ENCODE data around the gene OR10G3. TPM values are rescaled to one million over a fixed set of nuclear protein-coding genes. Genes with fewer than 3 reads are reported as not detected.

Gene OR10G3
- total and polyA plus RNA-seq, 5 experiments from 2014 or later: not detected

DNA sequence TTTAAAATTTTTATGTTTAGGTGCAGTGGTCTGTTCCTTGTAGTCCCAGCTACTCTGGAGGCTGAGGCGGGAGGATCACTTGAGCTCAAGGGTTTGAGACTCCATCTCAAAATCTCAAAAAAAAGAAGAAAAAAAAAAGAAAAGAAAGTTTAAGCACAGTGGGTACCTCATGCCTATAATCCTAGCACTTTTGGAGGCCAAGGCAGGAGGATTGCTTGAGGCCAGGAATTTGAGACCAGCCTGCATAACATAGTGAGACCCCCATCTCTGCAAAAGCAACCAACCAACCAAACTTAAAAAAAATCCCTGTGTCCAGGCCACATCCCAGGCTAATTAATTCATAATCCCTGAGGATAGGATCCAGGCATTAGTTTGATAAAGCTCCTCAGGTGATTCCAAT lies 50.4 kb downstream of the OR10G3 start:
- no peak overlapping the region for H3K27ac Mint-ChIP-seq
- no peaks in the 10 kb centered on the region for H3K9me3 Mint-ChIP-seq
- peak overlapping the region in 1 of 10 donors; percentile 11 for H3K4me3 Mint-ChIP-seq
- ATAC-seq (no peak), DNase-seq (no peak)
- POLR2A ChIA-PET: no interaction called here
- H3K27me3 Mint-ChIP-seq: peaks cover 0 to 13% (median 4%) of the 10 kb centered on the region in 5 donors
- no peaks in the 10 kb centered on the region for H3K36me3 Mint-ChIP-seq
- H3K4me1 Mint-ChIP-seq: peaks cover 9 to 26% (median 17%) of the 10 kb centered on the region in 4 donors

DNA sequence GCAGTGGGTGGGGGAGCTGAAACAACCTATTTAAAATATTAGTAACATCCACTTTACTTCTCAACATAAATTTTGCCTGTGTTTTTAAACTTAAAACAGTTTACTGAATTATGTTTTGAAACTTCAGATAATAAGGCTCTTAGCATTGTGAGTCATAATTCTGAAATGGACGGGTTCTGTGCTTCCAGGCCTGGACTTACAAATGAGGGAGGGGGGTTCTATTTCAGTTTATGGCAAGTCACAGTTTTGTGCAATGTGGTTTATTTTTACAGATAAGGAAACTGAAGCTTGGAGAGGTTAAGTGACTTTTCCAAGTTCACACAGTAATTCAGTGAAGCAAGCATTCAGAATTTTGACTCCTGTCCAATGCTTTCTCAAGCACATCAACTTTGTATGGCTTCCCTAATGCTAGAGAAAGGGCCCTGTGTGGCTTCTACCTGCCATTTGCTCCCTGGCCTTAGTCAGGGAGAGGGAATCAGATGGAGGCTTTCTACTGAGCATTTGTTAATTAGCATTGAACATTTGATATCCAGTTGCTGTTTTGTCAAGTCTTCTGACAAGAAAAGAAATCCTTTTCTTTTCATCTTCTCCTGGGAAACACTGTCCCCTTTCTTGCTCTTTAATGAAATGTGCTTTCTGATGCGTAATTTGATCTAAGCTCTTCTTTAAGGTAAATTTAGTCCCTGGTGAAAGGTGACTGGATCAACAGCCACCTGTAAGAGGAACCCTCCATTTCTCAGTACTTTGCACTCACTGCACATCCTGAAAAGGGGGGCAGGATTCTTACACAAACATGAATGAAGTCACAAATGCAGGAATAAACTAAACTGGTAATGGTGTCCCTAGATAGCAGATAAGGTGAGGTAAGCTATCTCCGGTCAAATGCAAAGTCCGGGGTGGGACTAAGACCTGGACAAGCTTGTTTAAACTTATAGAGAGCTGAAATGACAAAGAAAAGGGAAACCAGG lies 51.2 kb downstream of the OR10G3 start:
- POLR2A ChIA-PET: interaction anchor here (0.6 to 4.8 kb wide), 2 partner anchors 17 to 1112 kb away, joined by 3 to 46 read pairs; partner anchors contain the start of gene METTL3
- Mint-ChIP-seq H3K4me1 (peaks cover 9 to 27% (median 17%) of the 10 kb centered on the region in 4 donors), H3K4me3 (peak overlapping the region in 1 of 10 donors; percentile 20), H3K9me3 (no peaks in the 10 kb centered on the region), H3K36me3 (no peaks in the 10 kb centered on the region), H3K27ac (no peak overlapping the region), H3K27me3 (peaks cover 0 to 8% (median 0%) of the 10 kb centered on the region in 5 donors)
- ATAC-seq (no peak), DNase-seq (no peak)

DNA sequence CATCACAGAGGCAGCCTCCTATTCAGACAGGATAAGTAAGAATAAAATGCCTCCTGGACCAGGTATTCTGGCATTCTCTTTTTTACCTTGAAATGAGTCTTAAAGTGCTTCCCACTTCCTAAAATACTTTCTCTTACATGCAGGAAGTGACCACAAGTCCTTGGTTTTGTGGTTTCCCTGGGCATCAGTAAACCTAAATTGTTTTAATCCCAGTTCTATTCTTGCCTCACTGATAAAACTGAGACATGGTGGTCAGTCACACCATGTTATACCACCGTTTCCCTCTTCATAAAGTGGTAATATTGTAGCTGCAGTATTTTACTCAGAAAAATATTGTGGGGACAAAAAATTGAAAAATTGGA lies 52.6 kb downstream of the OR10G3 start:
- H3K4me3 Mint-ChIP-seq: peak overlapping the region; percentile 77 to 96 (median 88)
- no peaks in the 10 kb centered on the region for H3K9me3 Mint-ChIP-seq
- DNase-seq (no peak), ATAC-seq (no peak)
- H3K27ac Mint-ChIP-seq: peak overlapping the region in 9 of 10 donors; percentile 64 to 91 (median 83)
- peaks cover 0 to 4% (median 0%) of the 10 kb centered on the region in 5 donors for H3K27me3 Mint-ChIP-seq
- H3K36me3 Mint-ChIP-seq: no peaks in the 10 kb centered on the region
- POLR2A ChIA-PET: interaction anchor here (1.1 to 4.8 kb wide), 3 partner anchors 11 to 90 kb away, joined by 3 to 46 read pairs (median 6); partner anchors contain the start of gene METTL3
- H3K4me1 Mint-ChIP-seq: peaks cover 9 to 31% (median 18%) of the 10 kb centered on the region in 4 donors

DNA sequence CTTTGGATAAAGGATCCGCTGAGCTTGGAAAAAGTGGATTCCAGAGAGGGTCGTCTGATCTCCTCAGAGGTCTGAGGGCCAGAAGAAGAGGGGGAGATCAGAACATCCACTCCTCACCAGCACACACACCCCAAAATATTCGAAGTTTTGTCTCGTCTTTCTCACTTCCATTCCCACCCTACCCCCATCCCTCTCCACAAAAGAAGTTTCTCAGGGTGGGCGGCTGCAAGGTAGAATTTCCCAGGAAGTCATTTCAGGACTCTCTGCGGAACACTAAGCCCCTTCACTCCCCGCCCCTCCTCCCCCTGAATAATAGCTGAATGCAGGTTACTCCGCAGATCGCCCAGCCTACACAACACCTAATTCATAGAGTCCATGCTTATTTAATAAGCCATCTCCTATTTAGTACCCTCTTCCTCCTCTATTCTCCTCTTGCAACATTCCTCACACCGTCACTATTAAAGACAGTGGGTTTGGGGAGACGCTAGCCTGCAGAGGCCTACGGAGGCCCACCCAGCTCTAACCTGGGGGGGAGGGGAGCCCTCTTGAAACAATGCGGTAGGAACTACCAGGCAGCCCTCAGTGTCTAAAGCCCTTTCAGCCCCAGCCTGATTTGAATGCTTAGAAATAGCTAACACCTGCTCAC lies 53.1 kb downstream of the OR10G3 start:
- POLR2A ChIA-PET: interaction anchor here (0.9 to 4.8 kb wide), 9 partner anchors 10 to 1239 kb away, joined by 3 to 46 read pairs (median 5); partner anchors contain the start of genes CHD8, METTL3, RAB2B and TOX4
- Mint-ChIP-seq H3K9me3 (no peaks in the 10 kb centered on the region), H3K4me1 (peaks cover 9 to 35% (median 19%) of the 10 kb centered on the region in 4 donors), H3K36me3 (no peaks in the 10 kb centered on the region), H3K27me3 (peaks cover 0 to 2% (median 0%) of the 10 kb centered on the region in 5 donors), H3K4me3 (peak overlapping the region; percentile 77 to 96 (median 88)), H3K27ac (peak overlapping the region; percentile 63 to 91 (median 81))
- ATAC-seq: peak in 1 of 2 donors; percentile 19
- peak in 2 of 10 donors; percentile 9 to 14 for DNase-seq

DNA sequence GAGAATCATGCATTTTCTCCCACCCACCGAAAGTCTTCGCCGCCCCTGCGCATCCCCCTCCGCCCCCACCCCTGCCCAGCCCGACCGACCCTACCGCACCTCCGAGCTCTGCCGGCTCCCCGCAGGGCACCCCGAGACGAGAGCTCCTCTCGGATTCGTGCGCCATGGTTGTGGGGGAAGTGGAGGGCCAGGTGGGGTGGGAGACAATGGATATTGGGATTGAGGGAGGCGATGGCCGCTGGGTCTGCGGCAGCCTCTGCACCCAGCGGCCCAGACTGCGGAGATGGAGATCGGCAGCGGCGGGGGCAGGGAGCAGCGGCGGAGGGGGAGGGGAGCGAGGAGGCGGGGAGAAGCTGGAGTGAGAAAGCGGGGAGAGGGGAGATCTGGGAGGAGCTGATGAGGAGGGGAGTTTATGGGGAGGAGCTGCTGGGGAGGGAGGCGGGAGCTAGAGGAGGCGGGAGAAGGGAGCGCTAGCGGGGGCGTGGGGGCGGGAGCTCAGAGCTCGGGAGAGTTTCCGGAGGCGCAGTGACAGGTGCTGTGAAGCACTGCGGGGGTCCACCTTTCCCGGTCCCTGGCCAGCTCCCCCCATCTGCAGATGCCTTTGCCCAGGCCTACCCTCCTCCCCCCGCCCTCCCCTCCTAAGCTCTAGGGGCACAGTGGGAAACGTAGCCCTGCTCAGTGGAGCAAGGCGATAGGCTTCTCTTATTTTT lies 53.8 kb downstream of the OR10G3 start, which contains the start of gene SALL2:
Gene SALL2, minus strand, starts transcription at position 385 of the 710 bp plus-strand sequence. Its CDS starts 219 bp downstream, at position 166.
- H3K36me3 Mint-ChIP-seq: no peaks in the 10 kb centered on the region
- POLR2A ChIA-PET: interaction anchor here (0.7 to 4.8 kb wide), 10 partner anchors 9 to 1481 kb away, joined by 3 to 46 read pairs (median 4); partner anchors contain the start of genes CHD8, METTL3, RAB2B and TOX4

DNA sequence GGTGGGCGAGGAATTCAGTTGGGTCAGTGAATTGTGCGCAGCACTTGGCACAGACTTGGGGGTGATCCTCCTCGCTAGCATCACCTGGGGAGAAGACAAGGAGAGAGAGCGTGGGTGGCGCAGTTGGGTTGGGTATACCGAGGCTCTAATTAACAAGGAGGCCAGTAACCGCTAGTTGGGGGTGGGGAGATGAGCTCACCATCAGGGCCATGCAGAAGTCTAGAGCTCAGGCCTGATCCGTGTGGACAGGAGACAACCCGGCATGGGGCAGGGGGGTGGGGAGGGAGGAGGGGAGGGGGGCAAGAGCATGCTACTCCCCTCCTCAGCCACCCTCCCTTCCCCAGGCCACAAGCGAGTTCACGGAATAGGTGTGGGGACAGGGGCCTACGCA lies 54.3 kb downstream of the OR10G3 start:
- Mint-ChIP-seq H3K4me3 (peak overlapping the region; percentile 77 to 96 (median 88)), H3K4me1 (peaks cover 9 to 35% (median 19%) of the 10 kb centered on the region in 4 donors), H3K36me3 (no peaks in the 10 kb centered on the region), H3K27me3 (peaks cover 0 to 2% (median 0%) of the 10 kb centered on the region in 5 donors), H3K27ac (peak overlapping the region; percentile 47 to 94 (median 81)), H3K9me3 (no peaks in the 10 kb centered on the region)
- DNase-seq: no peak
- POLR2A ChIA-PET: interaction anchor here (0.7 to 4.8 kb wide), 9 partner anchors 8 to 1481 kb away, joined by 3 to 46 read pairs (median 5); partner anchors contain the start of genes CHD8, METTL3, RAB2B and TOX4
- no peak for ATAC-seq

More for the DNA sequence above, 53.8 kb downstream of the OR10G3 start, which contains the start of gene SALL2:
- peaks cover 9 to 35% (median 19%) of the 10 kb centered on the region in 4 donors for H3K4me1 Mint-ChIP-seq
- peak within 1 kb of the TSS; percentile 75 to 94 (median 84) for H3K27ac Mint-ChIP-seq
- DNase-seq (peak; percentile 26 to 78 (median 60)), ATAC-seq (peak; percentile 82 to 87)
- peak within 1 kb of the TSS; percentile 77 to 96 (median 88) for H3K4me3 Mint-ChIP-seq
- H3K27me3 Mint-ChIP-seq: peaks cover 0 to 2% (median 0%) of the 10 kb centered on the region in 5 donors
- no peaks in the 10 kb centered on the region for H3K9me3 Mint-ChIP-seq

DNA sequence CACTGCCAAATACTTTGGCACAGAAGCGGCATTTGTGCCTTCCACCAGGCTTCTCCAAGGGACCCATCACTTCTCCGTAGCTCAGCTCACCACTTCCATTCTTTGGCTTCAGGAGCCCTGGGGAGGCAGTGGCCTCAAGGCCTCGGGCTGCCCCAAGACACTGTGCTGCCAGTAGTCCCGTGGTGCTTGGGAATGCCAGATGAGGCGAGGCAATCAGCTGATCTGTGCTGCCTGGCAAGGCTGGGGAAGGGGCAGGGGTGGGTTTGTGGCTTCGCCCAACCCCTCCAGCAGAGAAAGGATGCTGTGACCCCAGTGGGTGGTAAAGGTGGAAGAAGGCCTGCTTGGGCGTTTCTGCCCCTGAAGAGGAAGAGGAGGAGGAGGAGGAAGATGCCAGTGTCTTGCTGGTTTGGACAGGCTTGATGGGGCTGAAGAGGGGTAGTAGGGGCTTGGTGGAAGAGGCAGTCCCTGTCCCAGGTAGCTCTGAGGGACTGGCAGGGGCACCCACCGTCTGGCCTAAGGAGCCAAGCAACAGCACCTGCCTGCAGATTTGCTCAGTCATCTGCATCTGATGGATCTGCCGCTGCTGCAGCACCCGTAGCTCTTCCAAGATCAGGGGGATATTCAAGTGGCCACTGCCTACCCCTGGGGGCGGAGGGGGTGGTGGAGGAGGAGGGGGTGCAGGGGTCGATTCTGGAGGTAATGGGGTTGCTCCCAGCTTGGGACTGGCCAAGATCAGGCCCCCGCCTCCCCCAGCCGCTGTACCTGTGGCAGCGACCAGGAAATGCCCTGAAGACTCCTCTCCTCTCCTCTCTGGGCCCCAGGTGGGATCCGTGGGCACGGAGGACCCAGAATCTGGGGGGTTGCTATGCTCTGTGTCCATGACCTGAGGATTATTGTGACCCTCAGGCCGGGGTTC lies 55.0 kb downstream of the OR10G3 start:
- POLR2A ChIA-PET: interaction anchor here (0.6 to 4.8 kb wide), 3 partner anchors 13 to 254 kb away, joined by 4 to 46 read pairs (median 4); partner anchors contain the start of gene METTL3
- no peaks in the 10 kb centered on the region for H3K9me3 Mint-ChIP-seq
- peaks cover 0 to 1% (median 0%) of the 10 kb centered on the region in 5 donors for H3K27me3 Mint-ChIP-seq
- peak overlapping the region; percentile 47 to 94 (median 82) for H3K27ac Mint-ChIP-seq
- no peaks in the 10 kb centered on the region for H3K36me3 Mint-ChIP-seq
- ATAC-seq: no peak
- peak overlapping the region; percentile 77 to 96 (median 88) for H3K4me3 Mint-ChIP-seq
- H3K4me1 Mint-ChIP-seq: peaks cover 9 to 35% (median 19%) of the 10 kb centered on the region in 4 donors
- DNase-seq: no peak

DNA sequence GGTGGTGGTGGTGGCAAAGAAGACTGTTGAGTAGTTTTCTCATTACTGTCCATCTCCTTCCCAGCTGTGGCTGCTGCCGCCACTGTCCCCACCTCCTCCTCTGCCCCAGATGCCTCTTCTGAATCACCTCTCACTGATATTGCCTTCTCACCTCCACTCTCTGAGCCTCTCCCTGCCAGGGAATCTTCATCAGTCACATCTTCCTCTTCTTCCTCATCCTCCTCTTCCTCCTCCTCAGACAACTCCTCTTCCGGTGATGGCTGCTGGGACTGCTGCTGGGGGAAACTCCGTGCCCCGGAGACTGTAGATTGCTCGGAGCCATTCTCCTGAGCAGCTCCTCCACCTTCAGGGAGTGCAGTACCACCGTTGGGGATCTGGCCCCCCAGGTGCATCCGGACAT lies 56.7 kb downstream of the OR10G3 start:
- H3K27ac Mint-ChIP-seq: peak overlapping the region in 3 of 10 donors; percentile 25 to 40 (median 39)
- no peak for ATAC-seq
- no peak for DNase-seq
- no peaks in the 10 kb centered on the region for H3K9me3 Mint-ChIP-seq
- H3K36me3 Mint-ChIP-seq: no peaks in the 10 kb centered on the region
- H3K4me1 Mint-ChIP-seq: peaks cover 9 to 35% (median 19%) of the 10 kb centered on the region in 4 donors
- peak overlapping the region in 1 of 10 donors; percentile 43 for H3K4me3 Mint-ChIP-seq
- POLR2A ChIA-PET: interaction anchor here (0.5 to 2.2 kb wide), 4 partner anchors 12 to 66 kb away, joined by 4 to 7 read pairs (median 4); partner anchors contain the start of gene METTL3
- H3K27me3 Mint-ChIP-seq: peaks cover 0 to 1% (median 0%) of the 10 kb centered on the region in 5 donors

DNA sequence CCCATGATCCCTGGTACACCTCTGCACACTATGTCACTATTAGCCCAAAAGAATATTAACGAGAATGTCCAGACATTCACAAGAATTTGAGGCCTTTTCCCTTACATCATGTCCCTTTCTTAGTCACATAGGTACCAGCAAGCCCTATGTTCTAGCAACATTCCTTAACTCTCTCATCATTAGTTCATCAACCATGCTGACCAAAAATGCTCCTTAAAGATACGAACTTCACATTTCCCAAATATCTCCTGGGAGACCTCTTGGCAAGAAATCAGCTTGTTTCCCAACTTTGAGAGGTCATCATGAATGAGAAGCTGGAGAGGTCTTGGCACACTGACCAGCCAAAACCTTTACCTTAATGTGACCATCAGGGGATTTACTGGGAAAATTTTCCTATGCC lies 58.4 kb downstream of the OR10G3 start:
- Mint-ChIP-seq H3K36me3 (no peaks in the 10 kb centered on the region), H3K27ac (no peak overlapping the region), H3K9me3 (no peaks in the 10 kb centered on the region), H3K4me1 (peaks cover 5 to 24% (median 9%) of the 10 kb centered on the region in 4 donors), H3K27me3 (peaks cover 0 to 3% (median 0%) of the 10 kb centered on the region in 5 donors), H3K4me3 (no peak overlapping the region)
- ATAC-seq (no peak), DNase-seq (no peak)
- POLR2A ChIA-PET: no interaction called here

DNA sequence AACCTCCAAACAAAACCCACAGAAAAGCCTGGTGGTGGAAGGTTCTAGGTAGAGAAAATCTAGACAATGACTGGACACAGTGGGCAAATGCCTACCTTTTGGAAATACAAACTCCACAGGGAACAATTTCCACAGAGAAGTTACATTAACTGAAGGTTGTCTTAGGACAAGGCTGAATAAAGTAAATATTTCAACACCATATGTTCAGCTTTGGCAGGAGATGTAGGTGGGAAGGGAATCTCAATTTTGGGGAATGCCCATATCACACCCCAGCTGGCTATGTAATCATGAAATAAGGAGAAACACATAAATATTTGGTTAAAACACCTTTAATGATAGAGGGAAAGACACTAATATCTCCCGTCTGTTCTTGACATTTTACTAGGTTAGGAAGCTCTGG lies 59.1 kb downstream of the OR10G3 start:
- POLR2A ChIA-PET: no interaction called here
- H3K9me3 Mint-ChIP-seq: no peaks in the 10 kb centered on the region
- H3K27me3 Mint-ChIP-seq: peaks cover 0 to 3% (median 0%) of the 10 kb centered on the region in 5 donors
- H3K4me3 Mint-ChIP-seq: no peak overlapping the region
- no peak for DNase-seq
- H3K27ac Mint-ChIP-seq: peak overlapping the region in 1 of 10 donors; percentile 24
- H3K4me1 Mint-ChIP-seq: peaks cover 5 to 20% (median 9%) of the 10 kb centered on the region in 4 donors
- ATAC-seq: no peak
- H3K36me3 Mint-ChIP-seq: no peaks in the 10 kb centered on the region

DNA sequence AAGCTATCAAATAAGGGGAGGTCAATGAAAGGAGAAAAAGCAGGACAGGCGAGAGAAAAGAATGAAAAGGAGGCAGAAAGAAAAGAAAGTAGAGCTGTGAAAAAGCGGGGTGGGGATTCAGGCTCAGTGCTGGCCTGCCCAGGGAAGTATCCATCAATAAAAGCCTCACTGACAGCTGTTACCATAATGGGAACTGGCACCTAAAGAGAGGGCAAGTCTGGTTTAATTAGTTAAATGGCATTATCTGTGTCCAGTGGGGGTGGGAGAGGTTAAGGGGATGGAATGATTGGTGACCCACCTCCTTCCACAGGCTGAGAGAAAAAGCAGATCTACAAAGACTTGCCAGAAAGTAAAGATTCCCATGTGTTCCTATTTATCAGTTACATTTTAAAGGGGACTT lies 61.2 kb downstream of the OR10G3 start:
- Mint-ChIP-seq H3K9me3 (no peaks in the 10 kb centered on the region), H3K4me3 (no peak overlapping the region), H3K36me3 (no peaks in the 10 kb centered on the region), H3K4me1 (peaks cover 0 to 7% (median 2%) of the 10 kb centered on the region in 4 donors), H3K27ac (no peak overlapping the region), H3K27me3 (peaks cover 0 to 3% (median 0%) of the 10 kb centered on the region in 5 donors)
- no peak for ATAC-seq
- POLR2A ChIA-PET: no interaction called here
- DNase-seq: no peak
